ENCODE data around the gene SAP30.

SAP30 gene

GRCh38 chr4:173415092-173415491 lies 44.3 kb downstream of the SAP30 start:
- no peak overlapping the region for H3K27ac ChIP-seq
- TF ChIP-seq CTCF (IDR thresholded peaks at IDR 0.05): no peak
- TF ChIP-seq ZFX (IDR thresholded peaks at IDR 0.05; ENCODE audit: borderline replicate concordance): no peak

GRCh38 chr4:173415885-173416653 lies 45.3 kb downstream of the SAP30 start:
- no peak overlapping the region for H3K27ac ChIP-seq
- TF ChIP-seq ZFX (IDR thresholded peaks at IDR 0.05; ENCODE audit: borderline replicate concordance) (no peak), CTCF (IDR thresholded peaks at IDR 0.05) (no peak)

DNA sequence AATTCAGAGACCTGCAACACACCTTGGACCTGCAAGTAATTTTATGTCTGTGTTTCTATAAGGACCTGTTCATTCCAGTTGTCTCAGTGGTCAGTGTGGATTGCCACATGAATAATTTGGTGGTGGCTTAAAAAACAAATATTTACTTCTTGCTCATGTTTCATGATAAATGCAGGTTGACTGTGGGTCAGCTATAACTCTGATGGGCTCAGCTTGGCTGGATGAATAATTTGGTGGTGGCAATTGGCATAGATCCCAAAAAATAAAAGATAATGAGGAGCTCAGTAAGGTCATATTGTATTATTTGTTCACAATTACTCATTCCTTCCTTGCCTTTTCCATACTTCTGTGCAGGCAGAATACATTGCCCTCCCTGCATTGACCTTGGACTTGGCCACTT lies 47.1 kb downstream of the SAP30 start:
- TF ChIP-seq ZFX (IDR thresholded peaks at IDR 0.05; ENCODE audit: borderline replicate concordance) (no peak), CTCF (IDR thresholded peaks at IDR 0.05) (no peak)
- H3K27ac ChIP-seq: no peak overlapping the region

DNA sequence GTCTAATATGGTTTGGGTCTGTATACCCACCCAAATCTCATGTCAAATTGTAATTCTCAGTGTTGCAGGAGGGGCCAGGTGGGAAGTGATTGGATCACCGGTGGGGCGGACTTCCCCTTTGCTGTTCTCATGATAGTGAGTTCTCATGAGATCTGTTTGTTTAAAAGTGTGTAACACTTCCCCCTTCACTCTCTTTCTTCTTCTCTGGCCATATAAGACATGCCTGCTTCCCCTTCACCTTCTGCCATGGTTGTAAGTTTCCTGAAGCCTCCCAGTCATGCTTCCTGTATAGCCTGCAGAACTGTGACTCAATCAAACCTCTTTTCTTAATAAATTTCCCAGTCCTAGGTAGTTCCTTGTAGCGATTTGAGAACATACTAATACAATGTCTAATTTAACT lies 47.9 kb downstream of the SAP30 start:
- TF ChIP-seq ZFX (IDR thresholded peaks at IDR 0.05; ENCODE audit: borderline replicate concordance) (no peak), CTCF (IDR thresholded peaks at IDR 0.05) (no peak)

DNA sequence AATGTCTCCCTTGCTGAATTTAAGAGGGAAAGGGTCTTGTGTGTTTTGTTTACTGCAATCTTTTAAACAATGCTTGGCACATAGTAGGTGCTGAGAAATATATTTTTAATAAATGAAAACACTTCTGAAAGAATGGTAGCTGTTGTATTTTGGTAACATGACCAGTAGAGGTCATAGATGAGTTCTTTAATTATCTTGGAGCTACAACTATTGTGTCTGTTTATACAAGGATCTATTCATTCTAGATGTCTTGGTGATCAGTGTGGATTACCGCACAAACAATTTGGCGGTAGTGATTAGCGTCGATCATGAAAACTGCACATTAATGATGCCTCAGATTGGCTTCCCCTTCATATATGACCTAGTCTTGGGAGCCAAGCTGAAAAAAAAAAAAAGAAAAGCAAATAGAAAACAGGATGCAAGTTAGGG lies 49.6 kb downstream of the SAP30 start:
- TF ChIP-seq ZFX (IDR thresholded peaks at IDR 0.05; ENCODE audit: borderline replicate concordance): no peak
- TF ChIP-seq CTCF (IDR thresholded peaks at IDR 0.05): peak; percentile 53
- no peak overlapping the region for H3K27ac ChIP-seq

More for the DNA sequence above, 47.9 kb downstream of the SAP30 start:
- H3K27ac ChIP-seq: no peak overlapping the region

DNA sequence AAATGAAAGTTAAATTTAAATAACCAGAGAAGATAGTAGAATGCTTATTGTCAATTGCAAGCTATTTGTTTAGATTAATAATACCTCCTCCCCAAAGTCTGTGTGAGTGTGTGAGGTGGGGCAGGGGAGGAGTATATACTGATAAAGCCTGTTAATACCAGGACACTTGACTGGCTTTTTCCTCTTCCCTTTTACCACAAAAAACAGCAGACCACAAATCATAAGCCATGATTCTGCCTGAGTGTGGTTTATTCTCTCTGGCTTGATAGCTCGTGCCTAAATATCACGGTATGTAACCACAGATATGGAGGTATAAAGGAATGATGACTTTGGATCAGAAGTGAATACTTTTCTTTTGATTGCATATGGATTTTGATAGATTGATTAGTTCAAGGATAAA lies 50.0 kb downstream of the SAP30 start:
- H3K27ac ChIP-seq: no peak overlapping the region
- TF ChIP-seq CTCF (IDR thresholded peaks at IDR 0.05) (no peak), ZFX (IDR thresholded peaks at IDR 0.05; ENCODE audit: borderline replicate concordance) (no peak)

Data from 22Rv1 (cell line).